Right lobe of liver (tissue), 6 donors: ENCODE results near the gene GRB10. TPM values are rescaled to one million over a fixed set of nuclear protein-coding genes. Genes with fewer than 3 reads are reported as not detected.

Experiments
- ATAC-seq, 4 donors: fragments of 200-7000 bp; cut with Tn5 transposase; one replicate each; pipeline ENCODE4 v1.9.1; 2020; ENCODE audit warnings: mild to moderate bottlenecking in 4 of 4, moderate library complexity in 4 of 4
- DNase-seq, 3 donors: peaks; one replicate each; pipeline ENCODE4 v3.0.0-alpha.2; 2020
- H3K27ac ChIP-seq, 3 donors: fragments of 200-600 bp; one replicate each; pipeline ENCODE4 v1.8.0; 2022
- H3K27me3 ChIP-seq, 2 donors: fragments of 200-600 bp; one replicate each; pipeline ENCODE4 v1.8.0; 2022
- H3K36me3 ChIP-seq, 4 donors: fragments of 200-600 bp; sonication (generic) in 1 of 4; one replicate each; pipeline versions ENCODE4 v1.5.1 to v1.8.0; 2017 to 2022; ENCODE audit warnings: control low read depth in 1 of 4
- H3K4me1 ChIP-seq, 4 donors: fragments of 200-600 bp; sonication (generic) in 1 of 4; one replicate each; pipeline versions ENCODE4 v1.5.1 to v1.8.0; 2017 to 2022; ENCODE audit warnings: control low read depth in 1 of 4
- H3K4me3 ChIP-seq, 3 donors: fragments of 200-600 bp; one replicate each; pipeline ENCODE4 v1.8.0; 2022
- H3K9me3 ChIP-seq, 4 donors: fragments of 200-600 bp; sonication (generic) in 1 of 4; one replicate each; pipeline versions ENCODE4 v1.5.1 to v1.8.0; 2017 to 2022; ENCODE audit warnings: control low read depth in 1 of 4
- CTCF ChIP-seq, 4 donors: fragments of 200-600 bp in 3 of 4; fragments of 450-650 bp in 1 of 4; IDR thresholded peaks; one replicate each; pipeline versions ENCODE4 v1.5.1 to v1.8.0; 2016 to 2022; ENCODE audit warnings: antibody characterized with exemption in 4 of 4, mild to moderate bottlenecking in 2 of 4
- POLR2A ChIP-seq: fragments of 450-650 bp; IDR thresholded peaks from one replicate; pipeline ENCODE4 v1.6.1; 2017; ENCODE audit warnings: antibody characterized with exemption, mild to moderate bottlenecking
- WGBS: methylation state at CpG from one replicate; pipeline ENCODE4 v1.1.6; 2018; ENCODE audit warnings: low coverage, low lambda C conversion rate; ENCODE audit not compliant: insufficient coverage; ENCODE audit errors: missing lambda C conversion rate; 5-methylcytosine and 5-hydroxymethylcytosine counted together
- intact Hi-C, 2 donors: fragments of 100-400 bp; cut with DNase I; formaldehyde crosslinking; loops; one replicate each; pipeline versions ENCODE4 v1.11.2 to v1.14.1; 2022
- total RNA-seq, 6 experiments: library from RNA; depleted of rRNA in 2 of 6; stranded (reverse); fragments of >200 nt in 2 of 6; fragmentation: NEBNext Ultra II Directional in 3 of 6; extraction: Animal tissue kit (Norgen Biotek cat#: 25700) in 3 of 6; gene quantifications; one replicate each; pipeline versions ENCODE4 v1.1.0 to v1.2.4, GENCODE V29; 2016 to 2023
- donor health status: DM: no; HTN: yes; CAD: no.
- donor health status: DM: no; HTN: no; CAD: no.
- donor health status: DM: no; HTN: no; CAD: no.
- donor health status: DM: no; HTN: yes; CAD: no.
- donor health status: DM: no; HTN: yes; CAD: no.

The GRB10 gene
- total RNA-seq, 6 experiments from 2014 or later = 24.9 to 55.5 (median 40.0) TPM

- TF ChIP-seq POLR2A = no peak
- no peak for TF ChIP-seq CTCF (IDR thresholded peaks at IDR 0.05)
- intact Hi-C loops = no loop called here
- H3K9me3 ChIP-seq = no peaks in the 10 kb centered on the region
- 86% methylated on average over 8 of the region's 17 CpGs for WGBS
- ATAC-seq (peak; percentile 30 to 59 (median 42)), DNase-seq (no peak)
- no peaks in the 10 kb centered on the region for H3K27me3 ChIP-seq
- peaks cover 0 to 41% (median 14%) of the 10 kb centered on the region in 4 donors for H3K4me1 ChIP-seq
- peaks cover 0 to 17% (median 0%) of the 10 kb centered on the region in 4 donors for H3K36me3 ChIP-seq
- H3K27ac ChIP-seq = peak overlapping the region; percentile 22 to 77 (median 67)
- H3K4me3 ChIP-seq = no peak overlapping the region
Measured at GRCh38 chr7:50659329-50659965, 123.2 kb downstream of the GRB10 start.

DNA sequence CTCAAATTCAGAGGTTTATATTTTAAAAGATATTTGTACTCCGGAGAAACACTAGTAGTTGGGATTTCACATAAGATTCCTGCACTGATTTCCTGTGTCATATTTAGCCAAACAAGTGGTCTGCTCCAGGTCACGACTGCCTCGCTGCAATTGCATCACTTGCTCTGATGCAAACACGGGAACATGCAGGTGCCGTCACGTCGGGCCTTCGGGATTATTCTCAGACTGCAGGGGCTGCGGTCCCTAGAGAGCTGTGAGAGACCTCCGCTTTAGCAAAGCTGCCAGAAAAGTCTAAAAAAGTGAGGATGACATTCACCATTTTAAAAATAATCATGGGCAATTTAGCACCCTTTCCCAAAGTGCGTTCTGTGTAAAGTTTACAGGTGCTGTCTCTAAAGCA, 124.0 kb downstream of the GRB10 start:
- no peak overlapping the region for H3K4me3 ChIP-seq
- no peaks in the 10 kb centered on the region for H3K27me3 ChIP-seq
- peak; percentile 74 to 77 (median 74) for DNase-seq
- peak overlapping the region; percentile 22 to 77 (median 67) for H3K27ac ChIP-seq
- WGBS = 33% methylated on average over 10 of the region's 11 CpGs
- intact Hi-C loops = no loop called here
- TF ChIP-seq CTCF (IDR thresholded peaks at IDR 0.05) (no peak), POLR2A (no peak)
- H3K9me3 ChIP-seq = no peaks in the 10 kb centered on the region
- peak; percentile 63 to 76 (median 70) for ATAC-seq
- H3K36me3 ChIP-seq = peaks cover 0 to 13% (median 0%) of the 10 kb centered on the region in 4 donors
- H3K4me1 ChIP-seq = peaks cover 0 to 41% (median 13%) of the 10 kb centered on the region in 4 donors

GRCh38 chr7:50657912-50658311, 124.8 kb downstream of the GRB10 start:
- Histone ChIP-seq H3K36me3 (peaks cover 0 to 9% (median 0%) of the 10 kb centered on the region in 4 donors), H3K9me3 (no peaks in the 10 kb centered on the region), H3K27ac (peak overlapping the region; percentile 22 to 77 (median 67)), H3K27me3 (no peaks in the 10 kb centered on the region), H3K4me3 (no peak overlapping the region), H3K4me1 (peaks cover 0 to 38% (median 13%) of the 10 kb centered on the region in 4 donors)
- intact Hi-C loops = no loop called here
- no peak for ATAC-seq
- TF ChIP-seq POLR2A (no peak), CTCF (IDR thresholded peaks at IDR 0.05) (no peak)
- 82% methylated on average over 6 of the region's 7 CpGs for WGBS
- no peak for DNase-seq

GRCh38 chr7:50657341-50657873, 125.3 kb downstream of the GRB10 start:
- peak overlapping the region; percentile 22 to 77 (median 67) for H3K27ac ChIP-seq

More at GRCh38 chr7:50657341-50657873, 125.3 kb downstream of the GRB10 start:
- TF ChIP-seq POLR2A = no peak
- peak; percentile 22 to 45 (median 26) for TF ChIP-seq CTCF (IDR thresholded peaks at IDR 0.05)
- H3K4me3 ChIP-seq = no peak overlapping the region
- no peaks in the 10 kb centered on the region for H3K9me3 ChIP-seq
- intact Hi-C loops = no loop called here
- WGBS = 39% methylated on average over 9 of the region's 9 CpGs
- ATAC-seq (peak; percentile 48 to 69 (median 52)), DNase-seq (no peak)
- H3K27me3 ChIP-seq = no peaks in the 10 kb centered on the region
- H3K36me3 ChIP-seq = peaks cover 0 to 9% (median 0%) of the 10 kb centered on the region in 4 donors
- peaks cover 0 to 33% (median 13%) of the 10 kb centered on the region in 4 donors for H3K4me1 ChIP-seq
